ENCODE results near the gene FNDC3B. TPM values are rescaled to one million over a fixed set of nuclear protein-coding genes. Genes with fewer than 3 reads are reported as not detected.

Gene FNDC3B
- total and polyA plus RNA-seq, 2 donors (not counting 3 experiments of a cell fraction or from before 2014, with no cell fraction given): 91.6 to 295 TPM

DNA sequence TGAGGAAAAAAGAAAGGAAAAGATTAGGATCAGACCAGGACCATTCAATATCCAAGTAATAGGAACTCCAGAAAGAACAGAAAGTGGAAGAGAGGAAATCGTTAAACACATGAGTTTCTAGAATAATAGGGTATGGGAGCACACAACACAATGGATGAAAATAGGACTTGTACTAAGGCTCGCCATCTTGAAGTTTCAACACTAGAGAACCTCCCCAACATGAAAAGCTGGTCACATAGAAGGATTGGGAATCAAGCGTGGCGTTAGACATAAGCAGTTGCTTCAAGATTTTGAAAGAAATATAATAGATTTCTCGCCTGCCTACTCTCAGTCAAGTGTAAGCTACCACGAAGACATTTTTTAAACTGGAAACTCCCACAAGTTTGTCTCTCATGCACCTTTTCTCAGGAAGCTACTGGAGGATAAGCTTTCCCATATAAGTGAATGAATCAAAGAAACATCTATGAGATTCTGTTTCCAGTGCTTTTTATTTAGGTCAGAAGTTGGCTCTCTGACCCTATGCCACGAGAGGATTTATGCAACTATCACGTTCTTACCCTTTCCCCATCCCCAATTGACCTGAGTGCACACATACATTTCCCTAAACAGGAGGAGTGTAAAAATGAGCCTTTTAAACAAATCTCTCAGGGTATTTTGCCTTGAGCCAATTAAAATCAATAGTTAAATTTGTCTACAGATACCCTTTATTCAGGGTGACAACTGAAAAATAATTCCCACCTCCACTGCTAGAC is 363.7 kb downstream of the FNDC3B start:
- BruUV-seq (replicated peaks): no TSS peak
- Histone ChIP-seq H3K4me3 (replicated peaks in 1 of 3; ENCODE audit: insufficient read depth in 1 of 3, low read depth in 1 of 3, low read length in 3 of 3) (no peak overlapping the region), H3K9me3 (replicated peaks; ENCODE audit: control insufficient read depth, insufficient read depth, low read length) (no peaks in the 10 kb centered on the region), H3K27ac (ENCODE audit: insufficient read depth, low read depth, low read length) (no peak overlapping the region), H3K79me2 (ENCODE audit: control insufficient read depth, insufficient read depth, low read length) (no peaks in the 10 kb centered on the region), H2AFZ (ENCODE audit: low read depth, low read length) (no peak overlapping the region), H3K36me3 (ENCODE audit: control insufficient read depth in 2 of 2, extremely low read depth in 1 of 2, insufficient read depth in 2 of 2, low read length in 2 of 2) (peaks cover 4 to 9% of the 10 kb centered on the region in 2 experiments), H4K20me1 (replicated peaks; ENCODE audit: control insufficient read depth, extremely low read depth, insufficient read depth, low read length) (no peaks in the 10 kb centered on the region), H3K4me2 (ENCODE audit: insufficient read depth, low read length) (no peak overlapping the region), H3K9ac (replicated peaks; ENCODE audit: extremely low read depth, insufficient read depth, low read length) (no peak overlapping the region), H3K9me1 (replicated peaks; ENCODE audit: control insufficient read depth, extremely low read depth, insufficient read depth, low read length) (no peaks in the 10 kb centered on the region), H3K27me3 (ENCODE audit: control insufficient read depth in 2 of 2, insufficient read depth in 2 of 2, low read length in 2 of 2) (no peaks in the 10 kb centered on the region), H3K4me1 (ENCODE audit: control insufficient read depth, extremely low read depth, insufficient read depth, low read length) (no peaks in the 10 kb centered on the region)
- DNase-seq (ENCODE audit: low read depth, low spot score): no peak
- POLR2A ChIA-PET: no interaction called here
- FAIRE-seq: no peak
- dilution Hi-C loops (cut with MboI; ENCODE audit: extremely low pct_ligation_motif_present, low sequenced_read_pairs) (no loop called here), intact Hi-C loops (cut with micrococcal nuclease) (no loop called here)
- no peak for TF ChIP-seq FOS (IDR thresholded peaks at IDR 0.05; ENCODE audit: borderline replicate concordance, insufficient read depth, low read length)
- no peak for TF ChIP-seq POLR2A (IDR thresholded peaks at IDR 0.05; ENCODE audit: low read depth, low read length)
- CTCF ChIA-PET: interaction anchor here (0.8 to 1.6 kb wide), 3 partner anchors 11 to 58 kb away, joined by 3 to 4 read pairs (median 3); no protein-coding TSS in a partner anchor

DNA sequence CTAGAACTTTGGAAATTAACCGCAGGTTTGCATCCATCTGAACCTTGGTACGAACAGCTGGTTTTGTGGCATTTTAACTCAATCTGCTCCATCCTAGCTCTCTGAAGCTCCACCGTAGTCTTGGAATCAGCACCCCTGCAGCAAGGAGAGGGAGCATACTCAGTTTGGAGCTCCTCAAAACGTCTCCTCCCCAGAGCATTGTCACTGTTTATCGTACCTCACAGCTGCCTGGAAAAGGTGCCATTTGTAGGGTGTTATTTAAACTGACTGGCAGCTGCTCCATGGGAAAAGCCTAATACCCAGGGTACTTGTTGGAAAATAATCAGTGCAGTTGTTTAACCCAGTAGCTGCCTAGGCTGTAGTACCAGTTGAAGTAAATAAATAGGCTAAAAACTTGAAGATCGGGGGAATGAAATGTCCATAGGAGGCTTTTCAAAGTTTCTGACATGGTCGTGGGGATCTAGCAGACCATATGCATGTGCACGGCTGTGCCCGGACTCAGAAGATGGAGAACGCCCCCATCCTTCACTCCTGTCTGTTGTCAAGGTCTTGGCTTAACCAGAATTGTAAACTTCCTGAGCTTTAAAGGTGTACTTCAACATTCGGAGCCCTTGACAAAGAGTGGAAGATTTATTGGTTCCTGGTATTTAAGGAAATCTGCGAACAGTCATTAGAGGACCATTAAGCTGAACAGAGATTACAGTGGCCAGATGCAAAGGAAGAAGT is 365.0 kb downstream of the FNDC3B start:
- H3K4me3 ChIP-seq (replicated peaks in 1 of 3; ENCODE audit: insufficient read depth in 1 of 3, low read depth in 1 of 3, low read length in 3 of 3): no peak overlapping the region

More for the DNA sequence above, 365.0 kb downstream of the FNDC3B start:
- no TSS peak for BruUV-seq (replicated peaks)
- Histone ChIP-seq H2AFZ (ENCODE audit: low read depth, low read length) (no peak overlapping the region), H3K27ac (ENCODE audit: insufficient read depth, low read depth, low read length) (no peak overlapping the region), H4K20me1 (replicated peaks; ENCODE audit: control insufficient read depth, extremely low read depth, insufficient read depth, low read length) (no peaks in the 10 kb centered on the region), H3K9ac (replicated peaks; ENCODE audit: extremely low read depth, insufficient read depth, low read length) (no peak overlapping the region), H3K4me2 (ENCODE audit: insufficient read depth, low read length) (no peak overlapping the region), H3K4me1 (ENCODE audit: control insufficient read depth, extremely low read depth, insufficient read depth, low read length) (no peaks in the 10 kb centered on the region), H3K79me2 (ENCODE audit: control insufficient read depth, insufficient read depth, low read length) (no peaks in the 10 kb centered on the region), H3K9me1 (replicated peaks; ENCODE audit: control insufficient read depth, extremely low read depth, insufficient read depth, low read length) (no peaks in the 10 kb centered on the region), H3K9me3 (replicated peaks; ENCODE audit: control insufficient read depth, insufficient read depth, low read length) (no peaks in the 10 kb centered on the region), H3K36me3 (ENCODE audit: control insufficient read depth in 2 of 2, extremely low read depth in 1 of 2, insufficient read depth in 2 of 2, low read length in 2 of 2) (peaks cover 0 to 6% of the 10 kb centered on the region in 2 experiments), H3K27me3 (ENCODE audit: control insufficient read depth in 2 of 2, insufficient read depth in 2 of 2, low read length in 2 of 2) (no peaks in the 10 kb centered on the region)
- TF ChIP-seq JUN (IDR thresholded peaks at IDR 0.05; ENCODE audit: borderline replicate concordance, insufficient read depth, insufficient read length, low read depth) (no peak), POLR2AphosphoS5 (IDR thresholded peaks at IDR 0.05; ENCODE audit: insufficient read depth, low read depth, low read length) (no peak), GATA2 (IDR thresholded peaks at IDR 0.05; ENCODE audit: insufficient read depth, insufficient read length, low read depth, low read length) (no peak), POLR2A (IDR thresholded peaks at IDR 0.05; ENCODE audit: low read depth, low read length) (no peak), EZH2 (IDR thresholded peaks at IDR 0.05; ENCODE audit: borderline replicate concordance, low read depth, low read length, severe bottlenecking) (no peak), MYC (IDR thresholded peaks at IDR 0.05; ENCODE audit: low read depth, low read length) (no peak)
- TF ChIP-seq, protein P1, sequence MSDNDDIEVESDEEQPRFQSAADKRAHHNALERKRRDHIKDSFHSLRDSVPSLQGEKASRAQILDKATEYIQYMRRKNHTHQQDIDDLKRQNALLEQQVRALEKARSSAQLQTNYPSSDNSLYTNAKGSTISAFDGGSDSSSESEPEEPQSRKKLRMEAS (IDR thresholded peaks at IDR 0.05; ENCODE audit: insufficient read depth, insufficient read length): no peak
- TF ChIP-seq, protein P2, sequence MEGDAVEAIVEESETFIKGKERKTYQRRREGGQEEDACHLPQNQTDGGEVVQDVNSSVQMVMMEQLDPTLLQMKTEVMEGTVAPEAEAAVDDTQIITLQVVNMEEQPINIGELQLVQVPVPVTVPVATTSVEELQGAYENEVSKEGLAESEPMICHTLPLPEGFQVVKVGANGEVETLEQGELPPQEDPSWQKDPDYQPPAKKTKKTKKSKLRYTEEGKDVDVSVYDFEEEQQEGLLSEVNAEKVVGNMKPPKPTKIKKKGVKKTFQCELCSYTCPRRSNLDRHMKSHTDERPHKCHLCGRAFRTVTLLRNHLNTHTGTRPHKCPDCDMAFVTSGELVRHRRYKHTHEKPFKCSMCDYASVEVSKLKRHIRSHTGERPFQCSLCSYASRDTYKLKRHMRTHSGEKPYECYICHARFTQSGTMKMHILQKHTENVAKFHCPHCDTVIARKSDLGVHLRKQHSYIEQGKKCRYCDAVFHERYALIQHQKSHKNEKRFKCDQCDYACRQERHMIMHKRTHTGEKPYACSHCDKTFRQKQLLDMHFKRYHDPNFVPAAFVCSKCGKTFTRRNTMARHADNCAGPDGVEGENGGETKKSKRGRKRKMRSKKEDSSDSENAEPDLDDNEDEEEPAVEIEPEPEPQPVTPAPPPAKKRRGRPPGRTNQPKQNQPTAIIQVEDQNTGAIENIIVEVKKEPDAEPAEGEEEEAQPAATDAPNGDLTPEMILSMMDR (IDR thresholded peaks at IDR 0.05; ENCODE audit: extremely low read depth in 1 of 2, insufficient read depth in 1 of 2, low read depth in 1 of 2, low read length in 2 of 2): no peak
- DNase-seq (ENCODE audit: low read depth, low spot score) (no peak), FAIRE-seq (no peak)
- dilution Hi-C loops (cut with MboI; ENCODE audit: extremely low pct_ligation_motif_present, low sequenced_read_pairs): no loop called here
- intact Hi-C loops (cut with micrococcal nuclease): no loop called here
- ChIA-PET POLR2A (no interaction called here), CTCF (interaction anchor here (1.6 to 1.9 kb wide), 2 partner anchors 13 to 57 kb away, joined by 3 to 4 read pairs; no protein-coding TSS in a partner anchor)
